GM12891 (cell line): ENCODE measurements around the gene CARD9.
A peak's percentile ranks its signal among the peaks of the same experiment; 100 is the strongest.

Experiments
- POLR2A ChIP-seq: IDR thresholded peaks from 2 replicates; pipeline ENCODE4 v1.6.1; 2011; ENCODE audit warnings: low read depth, low read length, control low read depth
- POLR2AphosphoS5 ChIP-seq: IDR thresholded peaks from 2 replicates; pipeline ENCODE4 v1.6.1; 2011; ENCODE audit warnings: low read depth, low read length, control low read depth
- POU2F2 ChIP-seq: IDR thresholded peaks from 2 replicates; pipeline ENCODE4 v1.6.1; 2011; ENCODE audit warnings: low read depth, mild to moderate bottlenecking, control low read depth, low read length, moderate library complexity
- TAF1 ChIP-seq: IDR thresholded peaks from 2 replicates; pipeline ENCODE4 v1.6.1; 2011; ENCODE audit warnings: low read depth, low read length, control low read depth

DNA sequence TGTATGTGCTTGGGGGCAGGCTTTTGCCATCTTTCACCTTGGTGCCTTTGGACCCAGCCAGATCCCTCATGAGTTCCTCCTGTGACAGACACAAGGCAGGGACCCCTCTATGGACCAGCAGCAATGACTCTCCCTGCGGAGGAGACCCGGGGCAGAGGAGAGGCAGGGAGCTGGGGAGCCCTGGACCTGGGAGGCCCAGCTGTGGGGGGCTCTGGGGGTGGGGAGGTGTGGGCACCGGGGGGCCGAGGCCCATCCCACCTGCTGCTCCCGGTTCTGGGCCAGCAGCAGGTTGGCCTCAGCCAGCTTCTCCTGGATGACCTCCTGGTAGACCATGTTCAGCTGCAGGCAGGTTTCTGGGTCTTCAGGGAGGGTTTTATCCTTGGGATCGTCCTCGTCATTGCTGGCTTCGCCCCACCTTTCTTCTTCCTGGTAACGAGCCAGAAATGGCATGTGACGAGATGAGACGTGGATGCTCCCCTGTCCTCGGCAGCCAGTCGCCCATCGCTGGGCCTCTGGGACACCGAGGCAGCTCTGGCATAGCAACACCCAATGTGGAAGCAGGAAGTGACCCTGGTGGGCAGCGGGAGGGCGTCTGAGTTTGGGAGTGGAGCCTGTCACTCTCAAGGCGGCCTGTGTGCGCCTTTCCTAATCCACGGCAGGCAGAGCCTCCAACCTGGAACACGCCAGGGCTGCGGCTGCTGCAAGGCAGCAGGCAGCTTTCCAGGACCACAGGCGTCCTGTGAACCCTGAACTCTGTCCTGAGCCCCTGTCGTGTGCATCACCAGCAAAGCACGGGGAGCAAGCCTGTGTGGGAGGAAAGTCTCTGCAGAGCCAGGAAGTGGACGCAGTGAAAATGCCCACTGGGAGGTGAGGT is 22.1 kb upstream of the CARD9 start:
- TF ChIP-seq POLR2A = no peak
- TF ChIP-seq POLR2AphosphoS5 = peak; percentile 12; the same call in 1 of the 2 replicates
- no peak for TF ChIP-seq TAF1
- no peak for TF ChIP-seq POU2F2
